GM23338 (cell line): ENCODE measurements around the gene CCDC183. TPM values are rescaled to one million over a fixed set of nuclear protein-coding genes. Genes with fewer than 3 reads are reported as not detected.

Experiments used
- ATAC-seq: fragments of 200-7000 bp; cut with Tn5 transposase; 3 replicates; pipeline ENCODE4 v1.9.1; 2020
- DNase-seq: peaks from one replicate; pipeline ENCODE4 v3.0.0-alpha.2; 2015; ENCODE audit warnings: low spot score
- H2AFZ ChIP-seq: fragments of 200-600 bp; sonication (generic); 2 replicates; pipeline ENCODE4 v1.8.0; 2016; ENCODE audit warnings: antibody characterized with exemption, mild to moderate bottlenecking, moderate library complexity
- H3F3A ChIP-seq: fragments of 200-600 bp; sonication (generic); replicated peaks from 2 replicates; pipeline ENCODE4 v1.8.0; 2017; ENCODE audit warnings: antibody characterized with exemption, mixed run types, low read depth
- H3K27ac ChIP-seq: fragments of 200-600 bp; sonication (generic); 2 replicates; pipeline ENCODE4 v1.6.1; 2016; ENCODE audit warnings: low read depth
- H3K27me3 ChIP-seq: fragments of 200-600 bp; sonication (generic); 2 replicates; pipeline ENCODE4 v1.8.0; 2016; ENCODE audit warnings: mild to moderate bottlenecking, mixed run types, moderate library complexity; ENCODE audit not compliant: insufficient read depth
- H3K36me3 ChIP-seq: fragments of 200-600 bp; sonication (generic); 2 replicates; pipeline ENCODE4 v1.8.0; 2016; ENCODE audit warnings: mild to moderate bottlenecking; ENCODE audit not compliant: insufficient read depth
- H3K4me1 ChIP-seq: fragments of 200-600 bp; sonication (generic); 2 replicates; pipeline ENCODE4 v1.8.0; 2016; ENCODE audit warnings: mild to moderate bottlenecking, moderate library complexity; ENCODE audit not compliant: insufficient read depth
- H3K4me2 ChIP-seq: fragments of 200-600 bp; sonication (generic); 2 replicates; pipeline ENCODE4 v1.7.1; 2017; ENCODE audit warnings: mixed run types
- H3K4me3 ChIP-seq: fragments of 200-600 bp; sonication (generic); 2 replicates; pipeline ENCODE4 v1.6.1; 2016; ENCODE audit warnings: mixed run types
- H3K79me2 ChIP-seq: fragments of 200-600 bp; sonication (generic); replicated peaks from 2 replicates; pipeline ENCODE4 v1.8.0; 2017; ENCODE audit warnings: mild to moderate bottlenecking; ENCODE audit not compliant: insufficient read depth
- H3K9me2 ChIP-seq: fragments of 200-600 bp; sonication (generic); 2 replicates; pipeline ENCODE4 v1.8.0; 2017; ENCODE audit not compliant: insufficient read depth
- H4K20me1 ChIP-seq: fragments of 200-600 bp; sonication (generic); replicated peaks from 2 replicates; pipeline ENCODE4 v1.8.0; 2017; ENCODE audit warnings: mild to moderate bottlenecking; ENCODE audit not compliant: insufficient read depth
- H3K27ac Mint-ChIP-seq: 2 replicates; pipeline ENCODE4 v1.8.0; 2020; ENCODE audit warnings: inconsistent platforms, mild to moderate bottlenecking, moderate library complexity, mixed read lengths
- H3K27me3 Mint-ChIP-seq: 3 replicates; pipeline ENCODE4 v1.8.0; 2022; ENCODE audit warnings: low read depth, mild to moderate bottlenecking, moderate library complexity, mixed read lengths, inconsistent platforms; ENCODE audit not compliant: insufficient read depth, poor library complexity
- H3K36me3 Mint-ChIP-seq: 3 replicates; pipeline ENCODE4 v1.8.0; 2021; ENCODE audit warnings: low read depth, mild to moderate bottlenecking, inconsistent platforms, moderate library complexity, mixed read lengths
- H3K4me1 Mint-ChIP-seq: 3 replicates; pipeline ENCODE4 v1.8.0; 2020; ENCODE audit warnings: mild to moderate bottlenecking, inconsistent platforms, mixed read lengths
- H3K4me3 Mint-ChIP-seq: 3 replicates; pipeline ENCODE4 v1.8.0; 2021; ENCODE audit warnings: moderate library complexity, mild to moderate bottlenecking, inconsistent platforms, mixed read lengths
- H3K9me3 Mint-ChIP-seq: 3 replicates; pipeline ENCODE4 v1.8.0; 2020; ENCODE audit warnings: moderate library complexity, mild to moderate bottlenecking, inconsistent platforms, mixed read lengths
- JUNB ChIP-seq: IDR thresholded peaks from one replicate; pipeline ENCODE4 v1.6.1; 2016; ENCODE audit warnings: antibody characterized with exemption; ENCODE audit not compliant: unreplicated experiment
- NANOG ChIP-seq: IDR thresholded peaks from 2 replicates; pipeline ENCODE4 v1.6.1; 2016; ENCODE audit warnings: antibody characterized with exemption, borderline replicate concordance
- microRNA-seq: library from miRNA; unstranded; fragments of <30 nt; microRNA quantifications from one replicate; pipeline ENCODE4, GENCODE V29; 2017
- polyA plus RNA-seq: library from polyadenylated mRNA; unstranded; fragments of >200 nt; fragmentation: Nextera tagmentation; extraction: Ambion mirVana; gene quantifications from 2 replicates; pipeline ENCODE4 v1.2.1, GENCODE V29; 2016
- small RNA-seq: library from RNA; depleted of rRNA; stranded (forward); fragments of <200 nt; gene quantifications from one replicate; pipeline ENCODE3, GENCODE V24; 2014; ENCODE audit warnings: low replicate concordance
- total RNA-seq: library from RNA; depleted of rRNA; stranded (reverse); fragments of >200 nt; shearing (Covaris generic); gene quantifications from 2 replicates; pipeline ENCODE4 v1.2.3, GENCODE V29; 2014; rRNA removed
- TF ChIP-seq, protein P1 (sequence below), 2 experiments: fragments of 200-600 bp in 1 of 2; sonication (generic) in 1 of 2; conservative IDR thresholded peaks; 2 replicates each; pipeline versions ENCODE4 v1.5.1 to v1.6.1; 2016 to 2017; ENCODE audit warnings: antibody characterized with exemption in 2 of 2, low read depth in 2 of 2, mild to moderate bottlenecking in 2 of 2, moderate library complexity in 1 of 2

CCDC183 gene
- total and polyA plus RNA-seq, 2 experiments from 2014 or later, result 1.1 to 1.2 TPM

DNA sequence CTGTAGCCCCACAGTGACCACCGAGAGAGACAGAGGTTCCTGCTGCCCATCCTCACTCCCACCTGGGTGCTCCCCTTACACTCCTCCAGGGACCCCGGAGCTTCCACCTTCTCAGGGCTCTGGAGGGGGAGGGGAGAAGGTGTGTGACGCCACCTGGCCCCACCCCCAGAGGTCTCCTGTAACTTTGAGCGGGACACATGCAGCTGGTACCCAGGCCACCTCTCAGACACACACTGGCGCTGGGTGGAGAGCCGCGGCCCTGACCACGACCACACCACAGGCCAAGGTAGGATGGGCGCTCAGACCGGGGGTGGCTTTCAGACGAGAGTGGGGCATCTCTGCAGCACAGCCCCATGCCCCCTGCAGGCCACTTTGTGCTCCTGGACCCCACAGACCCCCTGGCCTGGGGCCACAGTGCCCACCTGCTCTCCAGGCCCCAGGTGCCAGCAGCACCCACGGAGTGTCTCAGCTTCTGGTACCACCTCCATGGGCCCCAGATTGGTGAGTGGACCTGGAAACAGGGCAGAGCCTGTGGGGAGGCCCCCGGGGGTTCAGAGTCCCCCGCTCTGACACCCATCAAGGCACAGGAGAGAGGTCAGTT lies 60.5 kb downstream of the CCDC183 start:
- no peak overlapping the region for H3K4me3 ChIP-seq
- no peaks in the 10 kb centered on the region for H3K9me2 ChIP-seq
- H3K4me2 ChIP-seq, result no peak overlapping the region
- Mint-ChIP-seq H3K27ac (no peak overlapping the region), H3K27me3 (peaks cover 2% of the 10 kb centered on the region), H3K9me3 (no peaks in the 10 kb centered on the region), H3K36me3 (peaks cover 6% of the 10 kb centered on the region; the same call in 2 of the 3 replicates), H3K4me3 (no peak overlapping the region), H3K4me1 (no peaks in the 10 kb centered on the region)
- 0 out of 2 replicates have a peak, but pooled peaks cover under 1% of the 10 kb centered on the region for H4K20me1 ChIP-seq
- no peaks in the 10 kb centered on the region for H3K79me2 ChIP-seq
- no peak for ATAC-seq
- no peaks in the 10 kb centered on the region for H3F3A ChIP-seq
- no peaks in the 10 kb centered on the region for H3K4me1 ChIP-seq
- no peak overlapping the region for H3K27ac ChIP-seq
- TF ChIP-seq JUNB, result no peak
- TF ChIP-seq, protein P1, sequence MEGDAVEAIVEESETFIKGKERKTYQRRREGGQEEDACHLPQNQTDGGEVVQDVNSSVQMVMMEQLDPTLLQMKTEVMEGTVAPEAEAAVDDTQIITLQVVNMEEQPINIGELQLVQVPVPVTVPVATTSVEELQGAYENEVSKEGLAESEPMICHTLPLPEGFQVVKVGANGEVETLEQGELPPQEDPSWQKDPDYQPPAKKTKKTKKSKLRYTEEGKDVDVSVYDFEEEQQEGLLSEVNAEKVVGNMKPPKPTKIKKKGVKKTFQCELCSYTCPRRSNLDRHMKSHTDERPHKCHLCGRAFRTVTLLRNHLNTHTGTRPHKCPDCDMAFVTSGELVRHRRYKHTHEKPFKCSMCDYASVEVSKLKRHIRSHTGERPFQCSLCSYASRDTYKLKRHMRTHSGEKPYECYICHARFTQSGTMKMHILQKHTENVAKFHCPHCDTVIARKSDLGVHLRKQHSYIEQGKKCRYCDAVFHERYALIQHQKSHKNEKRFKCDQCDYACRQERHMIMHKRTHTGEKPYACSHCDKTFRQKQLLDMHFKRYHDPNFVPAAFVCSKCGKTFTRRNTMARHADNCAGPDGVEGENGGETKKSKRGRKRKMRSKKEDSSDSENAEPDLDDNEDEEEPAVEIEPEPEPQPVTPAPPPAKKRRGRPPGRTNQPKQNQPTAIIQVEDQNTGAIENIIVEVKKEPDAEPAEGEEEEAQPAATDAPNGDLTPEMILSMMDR (conservative IDR thresholded peaks at IDR 0.05; ENCODE audit: low read depth in 2 of 2), result 0 out of 4 replicates have a peak, but pooled peaks have one; percentile 5 to 13
- DNase-seq, result no peak
- no peaks in the 10 kb centered on the region for H3K27me3 ChIP-seq
- H2AFZ ChIP-seq, result no peak overlapping the region
- H3K36me3 ChIP-seq, result no peaks in the 10 kb centered on the region

DNA sequence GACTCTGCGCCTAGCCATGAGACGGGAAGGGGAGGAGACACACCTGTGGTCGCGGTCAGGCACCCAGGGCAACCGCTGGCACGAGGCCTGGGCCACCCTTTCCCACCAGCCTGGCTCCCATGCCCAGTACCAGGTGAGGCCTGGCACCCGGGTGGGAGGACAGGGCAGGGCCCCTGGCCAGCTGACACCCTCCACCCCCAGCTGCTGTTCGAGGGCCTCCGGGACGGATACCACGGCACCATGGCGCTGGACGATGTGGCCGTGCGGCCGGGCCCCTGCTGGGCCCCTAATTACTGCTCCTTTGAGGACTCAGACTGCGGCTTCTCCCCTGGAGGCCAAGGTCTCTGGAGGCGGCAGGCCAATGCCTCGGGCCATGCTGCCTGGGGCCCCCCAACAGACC lies 61.0 kb downstream of the CCDC183 start:
- no peaks in the 10 kb centered on the region for H3K27me3 ChIP-seq
- H3K27ac ChIP-seq, result no peak overlapping the region
- no peaks in the 10 kb centered on the region for H3K9me2 ChIP-seq
- H3K4me3 ChIP-seq, result no peak overlapping the region
- H3K4me1 ChIP-seq, result no peaks in the 10 kb centered on the region
- Mint-ChIP-seq H3K36me3 (peaks cover 11% of the 10 kb centered on the region; the same call in 2 of the 3 replicates), H3K9me3 (no peaks in the 10 kb centered on the region), H3K27me3 (no peaks in the 10 kb centered on the region), H3K4me1 (no peaks in the 10 kb centered on the region), H3K27ac (no peak overlapping the region), H3K4me3 (no peak overlapping the region)
- DNase-seq, result no peak
- ATAC-seq, result no peak
- H2AFZ ChIP-seq, result no peak overlapping the region
- H3F3A ChIP-seq, result no peaks in the 10 kb centered on the region
- 0 out of 2 replicates have a peak, but pooled peaks cover under 1% of the 10 kb centered on the region for H3K36me3 ChIP-seq
- no peak for TF ChIP-seq NANOG
- 0 out of 2 replicates have a peak, but pooled peaks cover 5% of the 10 kb centered on the region for H4K20me1 ChIP-seq
- H3K79me2 ChIP-seq, result no peaks in the 10 kb centered on the region
- H3K4me2 ChIP-seq, result no peak overlapping the region

Small RNAs within 50 kb of the gene (microRNA-seq; reads per million reads assigned to microRNA genes)
- gene MIR4292 (not detected), gene MIR6722 (not detected)

Small RNAs within 50 kb of the gene (small RNA-seq; reads per million reads assigned to genes)
- gene AL355987.2 (not detected), gene ATP6V1G1P3 (not detected), gene MIR4292 (not detected), gene MIR6722 (not detected)

Other genes with a start within 250 kb of the CCDC183 start
- gene EGFL7, start 133.4 kb upstream of the CCDC183 start, total RNA-seq, result 56.1 and 60.8 TPM in 2 replicates
- 38.2 and 44.4 TPM in 2 replicates for gene EGFL7, start 133.4 kb upstream of the CCDC183 start, polyA plus RNA-seq
- 33.3 and 44.7 TPM in 2 replicates for gene AGPAT2, start 108.9 kb upstream of the CCDC183 start, total RNA-seq
- 31.8 and 34.4 TPM in 2 replicates for gene AGPAT2, start 108.9 kb upstream of the CCDC183 start, polyA plus RNA-seq
- gene DIPK1B, start 83.8 kb upstream of the CCDC183 start, total RNA-seq, result 47.2 and 60.0 TPM in 2 replicates
- gene DIPK1B, start 83.8 kb upstream of the CCDC183 start, polyA plus RNA-seq, result 18.7 and 24.2 TPM in 2 replicates
- 0.45 and 9.8 TPM in 2 replicates for gene LCN10, start 53.4 kb upstream of the CCDC183 start, total RNA-seq
- gene LCN10, start 53.4 kb upstream of the CCDC183 start, polyA plus RNA-seq, result 0.43 and 0.74 TPM in 2 replicates
- gene LCN6, start 47.8 kb upstream of the CCDC183 start, total RNA-seq, result not detected in 2 replicates
- gene LCN6, start 47.8 kb upstream of the CCDC183 start, polyA plus RNA-seq, result not detected in 2 replicates
- not detected in 2 replicates for gene LCN8, start 38.1 kb upstream of the CCDC183 start, total RNA-seq
- not detected in 2 replicates for gene LCN8, start 38.1 kb upstream of the CCDC183 start, polyA plus RNA-seq
- gene LCN15, start 31.8 kb upstream of the CCDC183 start, total RNA-seq, result 0.54 and 0.90 TPM in 2 replicates
- gene LCN15, start 31.8 kb upstream of the CCDC183 start, polyA plus RNA-seq, result 0.76 and 1.2 TPM in 2 replicates
- 57.0 and 71.4 TPM in 2 replicates for gene TMEM141, start 5.0 kb upstream of the CCDC183 start, total RNA-seq
- 90.0 and 90.5 TPM in 2 replicates for gene TMEM141, start 5.0 kb upstream of the CCDC183 start, polyA plus RNA-seq
- gene RABL6, start 11.6 kb downstream of the CCDC183 start, total RNA-seq, result 117 and 127 TPM in 2 replicates
- gene RABL6, start 11.6 kb downstream of the CCDC183 start, polyA plus RNA-seq, result 59.1 and 66.7 TPM in 2 replicates
- 0.12 and 0.49 TPM in 2 replicates for gene AJM1, start 46.1 kb downstream of the CCDC183 start, total RNA-seq
- 0.28 and 0.36 TPM in 2 replicates for gene AJM1, start 46.1 kb downstream of the CCDC183 start, polyA plus RNA-seq
- 67.1 and 86.2 TPM in 2 replicates for gene PHPT1, start 53.1 kb downstream of the CCDC183 start, total RNA-seq
- gene PHPT1, start 53.1 kb downstream of the CCDC183 start, polyA plus RNA-seq, result 437 and 509 TPM in 2 replicates
- gene MAMDC4, start 56.0 kb downstream of the CCDC183 start, total RNA-seq, result 4.1 and 6.8 TPM in 2 replicates
- 1.7 and 2.7 TPM in 2 replicates for gene MAMDC4, start 56.0 kb downstream of the CCDC183 start, polyA plus RNA-seq
- gene EDF1, start 70.0 kb downstream of the CCDC183 start, total RNA-seq, result 273 and 326 TPM in 2 replicates
- 793 and 860 TPM in 2 replicates for gene EDF1, start 70.0 kb downstream of the CCDC183 start, polyA plus RNA-seq
- 31.5 and 39.9 TPM in 2 replicates for gene TRAF2, start 90.2 kb downstream of the CCDC183 start, total RNA-seq
- gene TRAF2, start 90.2 kb downstream of the CCDC183 start, polyA plus RNA-seq, result 24.8 and 25.4 TPM in 2 replicates
- 102 and 111 TPM in 2 replicates for gene FBXW5, start 148.4 kb downstream of the CCDC183 start, total RNA-seq
- 27.0 and 27.9 TPM in 2 replicates for gene FBXW5, start 148.4 kb downstream of the CCDC183 start, polyA plus RNA-seq
- not detected in 2 replicates for gene C8G, start 148.9 kb downstream of the CCDC183 start, total RNA-seq
- gene C8G, start 148.9 kb downstream of the CCDC183 start, polyA plus RNA-seq, result not detected in 2 replicates
- gene LCN12, start 155.9 kb downstream of the CCDC183 start, total RNA-seq, result 0.69 and 2.6 TPM in 2 replicates
- gene LCN12, start 155.9 kb downstream of the CCDC183 start, polyA plus RNA-seq, result 0.39 and 0.68 TPM in 2 replicates
- gene PTGDS, start 181.2 kb downstream of the CCDC183 start, total RNA-seq, result 1.9 TPM in 1 of 2 replicates, not detected in the other
- gene PTGDS, start 181.2 kb downstream of the CCDC183 start, polyA plus RNA-seq, result 3.1 and 5.9 TPM in 2 replicates
- not detected in 2 replicates for gene LCNL1, start 186.7 kb downstream of the CCDC183 start, total RNA-seq
- 0.11 and 0.14 TPM in 2 replicates for gene LCNL1, start 186.7 kb downstream of the CCDC183 start, polyA plus RNA-seq
- 33.9 and 71.5 TPM in 2 replicates for gene PAXX, start 196.1 kb downstream of the CCDC183 start, total RNA-seq
- gene PAXX, start 196.1 kb downstream of the CCDC183 start, polyA plus RNA-seq, result 86.0 and 88.3 TPM in 2 replicates
- 0.56 TPM in 1 of 2 replicates, not detected in the other for gene CLIC3, start 200.2 kb downstream of the CCDC183 start, total RNA-seq
- 0.53 and 0.57 TPM in 2 replicates for gene CLIC3, start 200.2 kb downstream of the CCDC183 start, polyA plus RNA-seq
- 14.2 and 16.0 TPM in 2 replicates for gene ABCA2, start 231.9 kb downstream of the CCDC183 start, total RNA-seq
- gene ABCA2, start 231.9 kb downstream of the CCDC183 start, polyA plus RNA-seq, result 5.6 and 7.0 TPM in 2 replicates
- gene FUT7, start 235.8 kb downstream of the CCDC183 start, total RNA-seq, result not detected in 2 replicates
- not detected in 2 replicates for gene FUT7, start 235.8 kb downstream of the CCDC183 start, polyA plus RNA-seq
- gene NPDC1, start 249.8 kb downstream of the CCDC183 start, total RNA-seq, result 26.2 and 34.3 TPM in 2 replicates
- gene NPDC1, start 249.8 kb downstream of the CCDC183 start, polyA plus RNA-seq, result 35.5 and 36.7 TPM in 2 replicates